Activated CD8-positive, alpha-beta memory T cell treated with anti-CD3 and anti-CD28 coated beads for 4 hours (primary cell): Measurements from ENCODE around the gene RAD51B.

Source experiments
- DNase-seq, 2 donors: peaks; one replicate each; pipeline ENCODE4 v3.0.0-alpha.2; 2020; ENCODE audit warnings: low read depth in 2 of 2

Gene RAD51B

GRCh38 chr14:68547305-68548193, 728.0 kb downstream of the RAD51B start:
- no peak for DNase-seq

DNA sequence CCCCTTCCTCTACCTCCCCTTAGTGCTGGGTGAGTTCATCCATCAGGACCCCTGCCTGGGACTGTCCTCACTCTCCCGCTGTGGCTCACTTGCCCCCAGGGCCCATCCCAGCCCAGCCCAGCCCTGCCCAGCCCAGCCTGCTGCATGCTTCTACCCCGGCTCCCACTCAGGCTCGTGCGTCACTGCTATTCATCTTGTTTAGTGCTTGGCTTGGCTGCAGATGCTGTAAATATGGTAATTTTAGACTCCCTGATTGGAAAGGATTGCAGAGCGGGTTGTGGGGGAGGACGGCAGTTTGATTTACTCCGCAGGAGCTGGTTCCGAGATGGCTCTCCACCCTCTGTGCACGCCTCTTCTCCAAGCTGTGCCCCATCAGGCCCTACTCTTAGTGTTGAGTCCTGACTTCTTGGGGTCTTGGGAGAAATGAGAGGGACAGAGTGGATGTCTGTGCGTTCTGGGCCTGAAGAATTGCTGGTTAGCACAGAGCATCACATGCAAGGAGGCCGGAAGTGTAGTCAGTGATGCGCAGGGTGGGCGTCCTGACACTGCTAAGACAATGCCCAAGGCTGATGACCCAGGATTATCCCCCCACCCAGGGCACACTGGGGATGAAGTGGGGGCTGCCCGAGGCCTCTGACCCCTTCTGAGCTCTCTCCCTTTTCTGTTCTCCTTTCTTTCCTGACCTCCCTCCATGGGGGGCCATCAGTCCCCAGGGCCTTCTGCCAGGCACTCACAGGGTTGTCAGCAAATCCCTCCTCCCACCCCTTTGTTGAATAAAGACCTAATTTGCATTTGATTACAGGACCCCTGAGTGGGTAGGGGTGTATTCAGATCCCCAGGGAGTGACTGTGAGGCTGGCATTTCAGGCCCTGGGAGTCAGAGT, 728.9 kb downstream of the RAD51B start:
- no peak for DNase-seq

DNA sequence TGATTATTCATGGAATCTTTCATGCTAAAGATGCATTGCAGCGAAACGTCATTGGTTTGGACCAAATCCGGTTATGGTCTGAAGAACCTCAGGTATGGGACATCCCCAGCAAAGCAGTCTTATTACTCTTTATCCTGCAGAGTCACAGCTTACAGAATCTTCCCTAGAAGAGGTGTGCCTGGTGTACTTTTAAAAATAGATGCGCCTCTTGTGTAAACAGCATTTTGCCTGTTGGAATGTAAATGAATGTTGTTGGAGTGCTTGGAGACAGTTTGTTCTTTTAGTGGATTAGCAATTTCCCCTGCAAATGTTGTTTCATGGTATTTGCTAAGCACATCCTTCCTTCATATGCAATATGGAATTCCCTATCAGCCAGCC, 730.7 kb downstream of the RAD51B start:
- no peak for DNase-seq

DNA sequence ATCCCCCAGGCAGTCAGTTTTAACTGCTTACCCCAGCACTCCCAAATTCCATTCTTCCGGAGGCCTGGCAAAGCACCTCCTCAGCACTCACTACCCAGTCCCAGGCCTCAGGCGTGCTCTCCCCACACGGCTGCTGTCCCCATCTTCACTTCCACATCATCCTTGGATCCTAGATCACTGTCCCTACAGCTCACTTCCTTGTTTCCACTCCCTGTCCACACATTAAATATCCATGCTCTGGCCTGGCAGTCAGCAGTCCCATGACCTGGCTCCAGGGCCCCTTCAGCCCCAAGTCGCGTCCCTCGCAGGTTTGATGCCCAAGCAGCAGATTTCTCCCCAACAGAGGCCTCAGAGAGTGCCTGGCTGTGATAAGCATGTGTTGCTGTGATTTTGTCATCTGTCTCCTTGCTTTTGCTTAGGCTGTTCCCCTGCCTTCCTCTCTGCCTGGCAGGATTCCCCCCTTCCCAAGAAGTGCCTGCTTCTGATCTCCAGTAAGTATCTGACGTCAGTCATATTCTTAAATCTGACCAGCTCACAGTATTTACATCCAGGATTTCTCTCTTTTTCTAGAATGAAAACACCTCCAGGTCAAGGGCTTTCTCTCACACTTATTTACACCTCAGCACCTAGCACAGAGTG, 731.6 kb downstream of the RAD51B start:
- no peak for DNase-seq

DNA sequence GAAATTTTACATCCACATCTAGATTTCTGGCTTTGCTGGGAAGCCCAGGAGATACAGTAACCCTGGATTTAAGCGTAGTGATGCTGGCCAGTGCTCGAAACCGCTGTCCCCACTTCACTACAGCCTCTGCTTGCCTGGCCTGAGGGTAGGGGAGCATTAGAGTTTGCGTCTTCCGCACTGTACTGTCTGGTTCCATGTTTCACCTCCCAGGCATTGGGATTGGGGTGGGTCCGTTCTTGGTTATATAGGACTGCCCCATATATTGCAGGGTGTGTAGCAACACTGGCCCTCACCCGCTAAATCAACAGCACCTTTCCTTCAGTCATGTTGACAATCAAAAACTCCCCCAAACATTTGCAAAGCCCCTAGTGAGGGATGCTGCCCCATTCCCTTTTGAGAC, 732.5 kb downstream of the RAD51B start:
- no peak for DNase-seq

DNA sequence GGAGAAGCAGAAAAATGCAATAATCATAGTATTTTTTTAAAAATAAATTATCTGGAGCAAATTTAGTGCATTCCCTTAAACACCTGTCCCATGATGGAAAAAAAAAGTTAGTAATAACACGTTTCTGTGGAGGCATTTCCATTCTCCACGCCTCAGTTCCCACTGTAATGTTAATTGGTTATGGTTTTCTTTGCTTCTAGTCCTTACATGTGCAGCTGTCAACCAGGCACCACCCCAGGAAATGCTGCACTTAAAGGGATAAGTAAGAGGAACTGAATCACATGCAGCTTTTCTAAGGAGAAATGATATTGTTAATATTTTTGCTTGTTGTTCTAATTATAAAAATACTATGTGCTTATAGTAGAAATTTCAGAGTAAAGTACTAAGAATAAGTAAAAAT, 733.0 kb downstream of the RAD51B start:
- no peak for DNase-seq

DNA sequence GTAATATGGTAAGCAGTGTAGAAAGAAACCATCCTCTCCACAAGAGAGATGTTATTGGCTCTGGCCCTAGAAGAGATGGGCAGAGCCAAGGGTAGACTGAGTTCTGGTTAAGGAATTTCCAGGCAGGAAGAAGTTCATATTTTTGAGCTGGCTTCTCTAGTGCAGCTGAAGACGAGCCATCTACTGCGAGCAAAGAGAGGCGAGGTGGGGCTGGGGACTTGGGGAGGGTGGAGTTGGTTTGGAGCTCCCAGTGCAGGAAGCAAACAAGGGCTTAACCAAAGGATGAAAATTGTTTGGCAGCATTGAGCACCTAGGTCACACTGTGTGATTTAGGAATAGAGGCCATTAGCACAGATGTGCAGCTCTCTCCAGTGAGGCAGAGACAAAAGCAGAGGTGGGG, 733.7 kb downstream of the RAD51B start:
- no peak for DNase-seq

- DNase-seq, result no peak
Observed at GRCh38 chr14:68554231-68554630, 734.7 kb downstream of the RAD51B start.

DNA sequence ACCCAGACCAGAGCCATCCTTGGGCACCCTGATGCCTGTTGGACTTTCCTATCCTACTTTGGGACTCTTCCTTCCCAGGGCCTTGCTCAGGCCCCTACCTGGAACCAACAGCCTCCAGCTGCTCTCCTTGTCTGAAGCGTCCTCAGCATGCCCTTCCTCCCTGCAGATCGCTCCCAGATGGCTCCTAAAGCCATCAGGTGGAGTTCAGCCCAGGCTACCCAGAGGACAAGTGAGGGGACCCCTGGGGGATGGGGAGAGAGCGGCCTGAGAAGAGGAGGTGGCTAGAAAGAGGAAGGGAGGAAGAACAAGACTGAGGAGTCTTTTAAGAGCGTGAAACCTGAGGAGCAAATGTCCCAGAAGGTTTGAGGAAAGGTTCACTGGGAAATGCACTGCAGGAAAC, 736.7 kb downstream of the RAD51B start:
- no peak for DNase-seq

GRCh38 chr14:68557648-68558047, 738.1 kb downstream of the RAD51B start:
- no peak for DNase-seq

DNA sequence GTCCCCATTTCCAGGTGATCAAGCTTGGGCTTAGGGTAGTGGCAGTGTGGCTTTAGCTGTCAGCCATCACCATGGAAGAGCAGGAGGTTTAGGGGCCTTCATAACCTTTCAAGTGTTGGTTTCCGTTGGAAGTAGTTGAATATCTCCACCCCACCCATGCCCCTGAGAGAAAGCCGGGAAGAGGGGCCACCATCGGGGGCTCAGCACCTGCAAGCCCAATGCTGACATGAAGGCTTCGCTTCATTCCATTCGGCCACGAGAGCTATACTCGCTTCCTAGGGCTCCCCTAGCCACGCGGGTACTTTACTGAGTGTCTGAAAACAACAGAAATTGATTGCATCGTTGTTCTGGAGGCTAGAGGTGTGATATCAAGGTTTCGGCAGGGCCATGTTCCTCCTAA, 738.5 kb downstream of the RAD51B start:
- DNase-seq, result no peak

DNA sequence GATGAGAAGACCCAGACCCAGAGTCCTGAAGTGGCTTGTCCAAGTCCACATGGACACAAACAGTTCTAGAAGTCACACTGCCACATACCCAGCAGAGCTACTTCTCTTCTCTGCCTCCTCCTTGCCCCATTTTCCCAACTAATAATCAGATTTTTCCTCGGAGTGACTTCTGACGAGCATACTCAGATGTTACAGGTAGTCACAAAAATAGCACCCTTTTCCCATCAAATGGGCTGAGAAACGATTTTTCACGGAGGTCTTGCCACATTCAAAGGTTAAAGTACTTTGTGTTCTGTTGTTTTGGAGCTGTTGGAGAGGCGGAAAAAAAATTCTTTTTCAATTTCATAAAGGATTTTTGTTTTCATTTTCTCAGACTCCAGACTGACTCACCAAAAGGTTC, 740.4 kb downstream of the RAD51B start:
- DNase-seq, result no peak

DNA sequence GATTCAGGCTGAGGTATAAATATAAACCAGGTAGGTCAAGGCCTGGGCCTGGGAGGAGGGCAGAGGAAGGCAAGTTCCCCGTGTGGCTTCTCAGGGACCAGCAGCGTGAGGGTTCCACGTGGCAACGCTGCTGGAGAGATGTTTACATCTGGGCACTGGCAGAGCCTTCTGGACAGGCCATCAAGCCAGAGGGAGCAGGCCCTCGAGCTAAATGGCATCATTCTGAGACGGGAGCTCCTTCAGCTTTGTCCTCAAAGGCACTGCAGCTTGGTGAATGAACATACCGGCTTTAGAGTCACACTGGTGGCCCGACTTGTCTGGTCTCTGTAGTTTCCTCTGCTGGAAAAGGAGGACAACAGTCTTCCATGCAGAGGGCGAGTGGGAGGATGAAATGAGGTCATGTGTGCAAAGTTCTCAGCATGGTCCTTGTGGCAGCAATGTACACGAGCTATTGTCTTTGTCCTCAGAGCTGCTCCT, 742.0 kb downstream of the RAD51B start:
- no peak for DNase-seq

- no peak for DNase-seq
Observed at GRCh38 chr14:68562911-68563250, 743.3 kb downstream of the RAD51B start.

DNA sequence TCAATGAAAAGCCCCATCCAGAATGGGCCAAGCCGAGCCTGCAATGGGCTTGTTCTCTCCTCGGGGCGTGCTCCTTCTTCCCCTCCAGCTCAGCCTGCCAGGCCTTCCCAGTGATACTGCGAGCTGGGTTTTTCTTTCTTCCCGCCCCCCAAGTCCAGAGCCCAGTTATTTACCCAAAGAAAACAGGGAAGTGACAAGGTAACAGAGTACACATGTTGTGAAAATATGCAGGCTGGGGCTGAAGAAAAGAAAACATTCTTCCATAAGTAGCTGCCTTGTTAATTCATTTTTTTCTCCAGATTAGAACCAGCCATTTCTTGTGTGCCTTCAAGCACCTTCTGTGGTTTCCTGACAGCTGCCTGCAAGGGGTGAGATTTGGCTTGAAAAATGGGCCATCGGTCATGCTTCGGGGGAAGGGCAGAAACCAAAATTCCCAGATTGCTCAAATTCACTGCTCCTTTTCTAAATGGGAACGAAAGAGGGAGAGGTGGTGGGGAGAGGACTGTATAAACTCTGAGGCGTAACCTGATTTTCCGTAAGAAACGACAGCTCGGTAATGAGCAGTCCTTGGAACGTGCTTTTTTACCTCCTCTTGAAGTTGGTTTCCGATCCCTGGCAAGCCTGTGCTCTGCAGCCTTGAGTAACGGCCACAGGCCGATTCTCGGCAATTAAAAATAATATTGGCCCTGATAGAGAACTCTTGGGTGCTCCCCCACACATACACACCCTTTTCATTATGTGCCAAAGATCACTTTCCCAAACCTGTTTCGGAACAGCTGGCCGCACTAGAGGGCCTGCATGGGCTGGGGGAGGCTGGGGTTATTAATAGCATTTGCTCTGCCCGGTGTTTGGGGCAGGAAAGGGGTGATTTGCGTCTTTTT, 743.9 kb downstream of the RAD51B start:
- DNase-seq, result no peak

DNA sequence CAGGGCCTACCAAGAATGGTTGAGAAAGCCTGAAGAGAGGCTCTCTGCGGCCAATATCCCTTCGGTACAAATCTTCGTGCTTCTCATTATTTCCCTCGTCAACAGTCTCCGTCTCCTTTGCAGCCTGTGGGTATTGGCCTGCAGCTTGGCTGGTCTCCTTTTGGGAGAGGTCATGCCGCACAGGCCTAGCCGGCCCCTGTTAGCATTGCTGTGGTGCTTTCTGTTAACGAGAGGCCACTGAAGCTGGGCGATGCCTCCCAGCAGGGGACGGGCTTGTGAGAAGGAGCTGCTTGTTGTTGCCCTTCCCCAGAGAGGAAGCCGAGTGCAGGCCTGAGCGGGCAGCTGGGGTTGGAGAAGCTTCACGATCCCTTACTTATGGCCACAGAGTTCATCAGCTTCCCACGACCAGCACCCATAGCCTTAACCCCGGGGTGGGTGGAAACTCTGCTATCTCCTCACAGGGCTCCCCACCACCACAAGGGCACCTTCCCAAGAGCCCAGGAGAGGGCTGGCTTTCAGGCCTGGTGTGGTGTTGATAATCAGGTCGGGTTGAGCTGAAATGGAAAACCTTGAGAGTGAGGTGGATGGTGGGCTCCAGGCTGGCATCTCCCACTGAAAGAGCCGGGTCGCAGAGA, 744.7 kb downstream of the RAD51B start:
- no peak for DNase-seq

- DNase-seq, result no peak
Observed at GRCh38 chr14:68564826-68565759, 745.5 kb downstream of the RAD51B start.

GRCh38 chr14:68566075-68566474, 746.5 kb downstream of the RAD51B start:
- no peak for DNase-seq
